WTC11 (cell line): ENCODE data around the gene ANK2. TPM values are rescaled to one million over a fixed set of nuclear protein-coding genes. Genes with fewer than 3 reads are reported as not detected.
A peak's percentile ranks its signal among the peaks of the same experiment; 100 is the strongest.

Experiments
- ATAC-seq: fragments of 200-7000 bp; cut with Tn5 transposase; 2 replicates; pipeline ENCODE4 v1.10.0; 2021; ENCODE audit warnings: mild to moderate bottlenecking, moderate library complexity
- CTCF ChIA-PET: fragments of 300-600 bp; sonication (Branson Sonifier 250); formaldehyde crosslinking; loops from one replicate; lab custom pipeline; 2021; ENCODE audit warnings: antibody characterized with exemption; lab: Charles Lee
- POLR2A ChIA-PET: fragments of 350-600 bp; sonication (Branson Sonifier 250); formaldehyde crosslinking; loops from one replicate; lab custom pipeline; 2021; ENCODE audit warnings: antibody characterized with exemption; lab: Charles Lee
- DNase-seq: peaks from one replicate; pipeline ENCODE4 v3.0.0; 2021; ENCODE audit warnings: low spot score
- H3K27ac Mint-ChIP-seq: 2 replicates; pipeline ENCODE4 v1.8.0; 2021; ENCODE audit warnings: mixed read lengths
- H3K27me3 Mint-ChIP-seq: 2 replicates; pipeline ENCODE4 v1.8.0; 2021; ENCODE audit warnings: low read depth, mild to moderate bottlenecking, moderate library complexity, mixed read lengths
- H3K36me3 Mint-ChIP-seq: 2 replicates; pipeline ENCODE4 v1.8.0; 2021; ENCODE audit warnings: mixed read lengths
- H3K4me1 Mint-ChIP-seq: 2 replicates; pipeline ENCODE4 v1.8.0; 2022; ENCODE audit warnings: mixed read lengths
- H3K4me3 Mint-ChIP-seq: 2 replicates; pipeline ENCODE4 v1.8.0; 2021; ENCODE audit warnings: mild to moderate bottlenecking, moderate library complexity, mixed read lengths
- H3K9me3 Mint-ChIP-seq: 2 replicates; pipeline ENCODE4 v1.8.0; 2021; ENCODE audit warnings: mixed read lengths
- CREB1 ChIP-seq: sonication (generic); formaldehyde crosslinking; IDR thresholded peaks from 2 replicates; pipeline ENCODE4 v1.8.0; 2023; ENCODE audit warnings: mild to moderate bottlenecking, missing genetic modification reagents
- ELF4 ChIP-seq: sonication (generic); formaldehyde crosslinking; IDR thresholded peaks from 2 replicates; pipeline ENCODE4 v1.8.1; 2022; ENCODE audit warnings: low read depth, mild to moderate bottlenecking, moderate library complexity, missing genetic modification reagents
- ERG ChIP-seq: fragments of 250-450 bp; sonication (Bioruptor Pico); IDR thresholded peaks from 2 replicates; pipeline ENCODE4 v1.8.0; 2021; ENCODE audit warnings: mild to moderate bottlenecking
- GABPB1 ChIP-seq: sonication (generic); formaldehyde crosslinking; IDR thresholded peaks from 2 replicates; pipeline ENCODE4 v1.8.1; 2023; ENCODE audit warnings: mild to moderate bottlenecking, missing genetic modification reagents
- NFE2L1 ChIP-seq: sonication (generic); formaldehyde crosslinking; IDR thresholded peaks from 2 replicates; pipeline ENCODE4 v1.8.1; 2023; ENCODE audit warnings: missing genetic modification reagents
- NR3C1 ChIP-seq: sonication (generic); formaldehyde crosslinking; conservative IDR thresholded peaks from 2 replicates; pipeline ENCODE4 v1.8.1; 2023; ENCODE audit warnings: low read depth, mild to moderate bottlenecking, missing genetic modification reagents
- RORB ChIP-seq: fragments of 250-450 bp; sonication (Bioruptor Pico); IDR thresholded peaks from 2 replicates; pipeline ENCODE4 v1.9.0; 2021; ENCODE audit warnings: mild to moderate bottlenecking
- TEAD1 ChIP-seq: sonication (generic); formaldehyde crosslinking; IDR thresholded peaks from 2 replicates; pipeline ENCODE4 v1.8.0; 2022; ENCODE audit warnings: mild to moderate bottlenecking, missing genetic modification reagents
- ZBTB21 ChIP-seq: sonication (generic); formaldehyde crosslinking; IDR thresholded peaks from 2 replicates; pipeline ENCODE4 v1.8.1; 2023; ENCODE audit warnings: mild to moderate bottlenecking, missing genetic modification reagents, borderline replicate concordance
- ZNF138 ChIP-seq: sonication (generic); formaldehyde crosslinking; conservative IDR thresholded peaks from 2 replicates; pipeline ENCODE4 v1.8.1; 2022; ENCODE audit warnings: mild to moderate bottlenecking, moderate library complexity, missing genetic modification reagents
- ZNF281 ChIP-seq: sonication (generic); formaldehyde crosslinking; IDR thresholded peaks from 2 replicates; pipeline ENCODE4 v1.8.0; 2023; ENCODE audit warnings: mild to moderate bottlenecking, missing genetic modification reagents
- ZNF396 ChIP-seq: fragments of 250-450 bp; sonication (Bioruptor Pico); IDR thresholded peaks from 2 replicates; pipeline ENCODE4 v1.8.0; 2021; ENCODE audit warnings: mild to moderate bottlenecking, moderate library complexity, borderline replicate concordance
- ZNF416 ChIP-seq: fragments of 250-450 bp; sonication (Bioruptor Pico); IDR thresholded peaks from 2 replicates; pipeline ENCODE4 v1.9.0; 2021; ENCODE audit warnings: mild to moderate bottlenecking, inconsistent platforms
- total RNA-seq: library from RNA; stranded (reverse); gene quantifications from 3 replicates; pipeline ENCODE4 v1.2.3, GENCODE V29; 2021
- TF ChIP-seq, protein P1 (sequence below): sonication (generic); formaldehyde crosslinking; IDR thresholded peaks from 2 replicates; pipeline ENCODE4 v1.8.0; 2022; ENCODE audit warnings: mild to moderate bottlenecking, missing genetic modification reagents
- TF ChIP-seq, protein P2 (sequence below): sonication (generic); formaldehyde crosslinking; IDR thresholded peaks from 2 replicates; pipeline ENCODE4 v1.8.0; 2023; ENCODE audit warnings: missing genetic modification reagents, mild to moderate bottlenecking, borderline replicate concordance
- TF ChIP-seq, protein P3 (sequence below): sonication (generic); formaldehyde crosslinking; IDR thresholded peaks from 2 replicates; pipeline ENCODE4 v1.8.0; 2022; ENCODE audit warnings: mild to moderate bottlenecking, missing genetic modification reagents

ANK2 gene
- total RNA-seq, 1 experiment from 2014 or later = 27.9 TPM

DNA sequence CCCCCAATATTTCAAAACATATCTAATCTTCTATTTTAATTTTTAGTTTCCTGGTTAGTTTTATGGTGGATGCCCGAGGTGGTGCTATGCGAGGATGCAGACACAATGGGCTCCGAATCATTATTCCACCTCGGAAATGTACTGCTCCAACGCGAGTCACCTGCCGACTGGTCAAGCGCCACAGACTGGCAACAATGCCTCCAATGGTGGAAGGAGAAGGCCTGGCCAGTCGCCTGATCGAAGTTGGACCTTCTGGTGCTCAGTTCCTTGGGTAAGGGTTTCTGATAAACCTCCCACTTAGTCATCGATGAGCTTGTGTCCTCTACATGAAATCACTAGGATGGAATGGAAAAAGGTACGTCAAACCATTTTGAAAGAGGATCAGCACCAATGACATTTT is 280.7 kb downstream of the ANK2 start:
- Mint-ChIP-seq H3K9me3 (no peaks in the 10 kb centered on the region), H3K4me1 (peaks cover 17% of the 10 kb centered on the region), H3K27me3 (no peaks in the 10 kb centered on the region), H3K4me3 (no peak overlapping the region), H3K36me3 (no peaks in the 10 kb centered on the region), H3K27ac (no peak overlapping the region)
- DNase-seq (no peak), ATAC-seq (no peak)
- ChIA-PET CTCF (interaction anchor here (1.0 to 1.8 kb wide), 2 partner anchors 379 to 806 kb away, joined by 3 to 6 read pairs; no protein-coding TSS in a partner anchor), POLR2A (no interaction called here)
- TF ChIP-seq CREB1 = no peak
- no peak for TF ChIP-seq RORB (CRISPR knock-in tag)
- TF ChIP-seq ZNF281 (CRISPR knock-in tag) = no peak
- TF ChIP-seq TEAD1 (CRISPR knock-in tag) = no peak
- no peak for TF ChIP-seq ELF4
- TF ChIP-seq NFE2L1 (CRISPR knock-in tag) = no peak
- TF ChIP-seq, protein P1, sequence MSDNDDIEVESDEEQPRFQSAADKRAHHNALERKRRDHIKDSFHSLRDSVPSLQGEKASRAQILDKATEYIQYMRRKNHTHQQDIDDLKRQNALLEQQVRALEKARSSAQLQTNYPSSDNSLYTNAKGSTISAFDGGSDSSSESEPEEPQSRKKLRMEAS (CRISPR knock-in tag) = no peak
- TF ChIP-seq, all 79 proteins: peak for 0

DNA sequence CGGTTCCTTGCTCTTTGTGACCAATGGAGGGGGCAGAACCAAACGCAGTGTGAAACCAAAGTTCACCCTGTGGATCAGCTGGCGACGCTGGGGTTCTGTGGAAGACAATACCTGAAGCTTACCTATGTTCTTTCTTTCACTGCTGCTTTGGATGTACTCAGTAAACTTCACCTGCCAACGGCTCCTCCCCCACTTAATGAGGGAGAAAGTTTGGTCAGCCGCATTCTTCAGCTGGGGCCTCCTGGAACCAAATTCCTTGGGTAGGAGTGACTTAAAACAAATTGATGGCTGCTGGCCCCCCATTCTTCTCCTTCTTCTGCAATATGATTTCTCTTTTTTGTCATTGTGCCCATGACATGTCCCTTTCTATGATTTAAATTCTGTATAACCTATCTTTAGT is 282.4 kb downstream of the ANK2 start:
- Mint-ChIP-seq H3K4me1 (peaks cover 23% of the 10 kb centered on the region), H3K4me3 (no peak overlapping the region), H3K36me3 (no peaks in the 10 kb centered on the region; the same call in 1 of the 2 replicates), H3K9me3 (no peaks in the 10 kb centered on the region), H3K27me3 (no peaks in the 10 kb centered on the region), H3K27ac (peak overlapping the region; percentile 9; the same call in 1 of the 2 replicates)
- POLR2A ChIA-PET = interaction anchor here (1.1 kb wide), 1 partner anchor 23 kb away, joined by 3 read pairs; no protein-coding TSS in a partner anchor
- DNase-seq = peak; percentile 31
- no peak for TF ChIP-seq ZNF138 (CRISPR knock-in tag)
- no peak for TF ChIP-seq ZBTB21
- TF ChIP-seq GABPB1 = no peak
- TF ChIP-seq, protein P2, sequence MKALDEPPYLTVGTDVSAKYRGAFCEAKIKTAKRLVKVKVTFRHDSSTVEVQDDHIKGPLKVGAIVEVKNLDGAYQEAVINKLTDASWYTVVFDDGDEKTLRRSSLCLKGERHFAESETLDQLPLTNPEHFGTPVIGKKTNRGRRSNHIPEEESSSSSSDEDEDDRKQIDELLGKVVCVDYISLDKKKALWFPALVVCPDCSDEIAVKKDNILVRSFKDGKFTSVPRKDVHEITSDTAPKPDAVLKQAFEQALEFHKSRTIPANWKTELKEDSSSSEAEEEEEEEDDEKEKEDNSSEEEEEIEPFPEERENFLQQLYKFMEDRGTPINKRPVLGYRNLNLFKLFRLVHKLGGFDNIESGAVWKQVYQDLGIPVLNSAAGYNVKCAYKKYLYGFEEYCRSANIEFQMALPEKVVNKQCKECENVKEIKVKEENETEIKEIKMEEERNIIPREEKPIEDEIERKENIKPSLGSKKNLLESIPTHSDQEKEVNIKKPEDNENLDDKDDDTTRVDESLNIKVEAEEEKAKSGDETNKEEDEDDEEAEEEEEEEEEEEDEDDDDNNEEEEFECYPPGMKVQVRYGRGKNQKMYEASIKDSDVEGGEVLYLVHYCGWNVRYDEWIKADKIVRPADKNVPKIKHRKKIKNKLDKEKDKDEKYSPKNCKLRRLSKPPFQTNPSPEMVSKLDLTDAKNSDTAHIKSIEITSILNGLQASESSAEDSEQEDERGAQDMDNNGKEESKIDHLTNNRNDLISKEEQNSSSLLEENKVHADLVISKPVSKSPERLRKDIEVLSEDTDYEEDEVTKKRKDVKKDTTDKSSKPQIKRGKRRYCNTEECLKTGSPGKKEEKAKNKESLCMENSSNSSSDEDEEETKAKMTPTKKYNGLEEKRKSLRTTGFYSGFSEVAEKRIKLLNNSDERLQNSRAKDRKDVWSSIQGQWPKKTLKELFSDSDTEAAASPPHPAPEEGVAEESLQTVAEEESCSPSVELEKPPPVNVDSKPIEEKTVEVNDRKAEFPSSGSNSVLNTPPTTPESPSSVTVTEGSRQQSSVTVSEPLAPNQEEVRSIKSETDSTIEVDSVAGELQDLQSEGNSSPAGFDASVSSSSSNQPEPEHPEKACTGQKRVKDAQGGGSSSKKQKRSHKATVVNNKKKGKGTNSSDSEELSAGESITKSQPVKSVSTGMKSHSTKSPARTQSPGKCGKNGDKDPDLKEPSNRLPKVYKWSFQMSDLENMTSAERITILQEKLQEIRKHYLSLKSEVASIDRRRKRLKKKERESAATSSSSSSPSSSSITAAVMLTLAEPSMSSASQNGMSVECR (CRISPR knock-in tag) = no peak
- TF ChIP-seq NR3C1 (CRISPR knock-in tag) = no peak
- TF ChIP-seq, protein P3, sequence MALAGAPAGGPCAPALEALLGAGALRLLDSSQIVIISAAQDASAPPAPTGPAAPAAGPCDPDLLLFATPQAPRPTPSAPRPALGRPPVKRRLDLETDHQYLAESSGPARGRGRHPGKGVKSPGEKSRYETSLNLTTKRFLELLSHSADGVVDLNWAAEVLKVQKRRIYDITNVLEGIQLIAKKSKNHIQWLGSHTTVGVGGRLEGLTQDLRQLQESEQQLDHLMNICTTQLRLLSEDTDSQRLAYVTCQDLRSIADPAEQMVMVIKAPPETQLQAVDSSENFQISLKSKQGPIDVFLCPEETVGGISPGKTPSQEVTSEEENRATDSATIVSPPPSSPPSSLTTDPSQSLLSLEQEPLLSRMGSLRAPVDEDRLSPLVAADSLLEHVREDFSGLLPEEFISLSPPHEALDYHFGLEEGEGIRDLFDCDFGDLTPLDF (CRISPR knock-in tag) = no peak
- TF ChIP-seq ZNF416 (CRISPR knock-in tag) = no peak
- TF ChIP-seq ERG = no peak
- TF ChIP-seq ZNF396 (CRISPR knock-in tag) = no peak
- CTCF ChIA-PET = interaction anchor here (1.1 to 1.8 kb wide), 3 partner anchors 14 to 381 kb away, joined by 3 to 6 read pairs (median 5); no protein-coding TSS in a partner anchor
- ATAC-seq = peak; percentile 67
